COLO668 (cell line): ENCODE results near the gene PIP.
"Not testable (repeated sequence)": the region's sequence is repeated elsewhere in the genome, so short reads cannot be mapped to it uniquely, and the experiment has no call there.

Experiments used
- DNase-seq: peaks from one replicate; lab custom pipeline; 2025; ENCODE audit not compliant: unreplicated experiment; lab: John Stamatoyannopoulos, UW

PIP gene

GRCh38 chr7:143176128-143176527, 44.3 kb downstream of the PIP start:
- no peak for DNase-seq

GRCh38 chr7:143177374-143178119, 45.7 kb downstream of the PIP start:
- DNase-seq, result no peak

GRCh38 chr7:143180771-143181170, 48.9 kb downstream of the PIP start:
- DNase-seq, result not testable (repeated sequence)

GRCh38 chr7:143181349-143181748, 49.5 kb downstream of the PIP start:
- DNase-seq, result no peak

GRCh38 chr7:143183024-143183423, 51.1 kb downstream of the PIP start, which contains the start of gene TAS2R39:
Gene TAS2R39 (plus strand): TSS chr7:143183419. CDS start chr7:143183419, 0 bp downstream.
- DNase-seq, result no peak

GRCh38 chr7:143185551-143185950, 53.7 kb downstream of the PIP start:
- DNase-seq, result no peak

- DNase-seq, result no peak
Observed at GRCh38 chr7:143188994-143189393, 57.1 kb downstream of the PIP start.
